Activated CD8-positive, alpha-beta memory T cell treated with anti-CD3 and anti-CD28 coated beads, Interleukin-2, amount 50 U/mL, for 1 hour (primary cell): ENCODE data around the gene GRID2.

Experiments
- DNase-seq: peaks from one replicate; pipeline ENCODE4 v3.0.0-alpha.2; 2020; ENCODE audit errors: extremely low read depth

GRID2 gene

GRCh38 chr4:93407493-93408275 is 1103.9 kb downstream of the GRID2 start:
- no peak for DNase-seq

GRCh38 chr4:93409035-93409434 is 1105.3 kb downstream of the GRID2 start:
- DNase-seq, result no peak

- no peak for DNase-seq
Observed at GRCh38 chr4:93414041-93414550, 1110.3 kb downstream of the GRID2 start.

- DNase-seq, result no peak
Observed at GRCh38 chr4:93416344-93417128, 1112.8 kb downstream of the GRID2 start.

GRCh38 chr4:93431371-93431770 is 1127.6 kb downstream of the GRID2 start:
- no peak for DNase-seq

GRCh38 chr4:93433840-93434239 is 1130.1 kb downstream of the GRID2 start:
- DNase-seq, result no peak

GRCh38 chr4:93436000-93436626 is 1132.3 kb downstream of the GRID2 start:
- DNase-seq, result no peak

- no peak for DNase-seq
Observed at GRCh38 chr4:93437991-93438390, 1134.2 kb downstream of the GRID2 start.

- DNase-seq, result no peak
Observed at GRCh38 chr4:93444860-93445259, 1141.1 kb downstream of the GRID2 start.

GRCh38 chr4:93446038-93446437 is 1142.3 kb downstream of the GRID2 start:
- no peak for DNase-seq

GRCh38 chr4:93448691-93449293 is 1145.0 kb downstream of the GRID2 start:
- no peak for DNase-seq

- no peak for DNase-seq
Observed at GRCh38 chr4:93451954-93452353, 1148.2 kb downstream of the GRID2 start.

GRCh38 chr4:93461541-93461940 is 1157.8 kb downstream of the GRID2 start:
- no peak for DNase-seq

- DNase-seq, result no peak
Observed at GRCh38 chr4:93466446-93466845, 1162.7 kb downstream of the GRID2 start.

GRCh38 chr4:93467484-93468155 is 1163.9 kb downstream of the GRID2 start:
- no peak for DNase-seq

GRCh38 chr4:93469560-93469959 is 1165.8 kb downstream of the GRID2 start:
- no peak for DNase-seq

- DNase-seq, result no peak
Observed at GRCh38 chr4:93475730-93476129, 1172.0 kb downstream of the GRID2 start.

GRCh38 chr4:93478805-93479204 is 1175.0 kb downstream of the GRID2 start:
- DNase-seq, result no peak

GRCh38 chr4:93480452-93480851 is 1176.7 kb downstream of the GRID2 start:
- DNase-seq, result no peak

- no peak for DNase-seq
Observed at GRCh38 chr4:93495346-93495745, 1191.6 kb downstream of the GRID2 start.

- no peak for DNase-seq
Observed at GRCh38 chr4:93501244-93501643, 1197.5 kb downstream of the GRID2 start.
